Astrocyte (in vitro differentiated cells and primary cell): ENCODE measurements around the gene SYPL2.

Experiments
- CTCF ChIP-seq: IDR thresholded peaks from 2 replicates; pipeline ENCODE4 v1.5.1; 2011; ENCODE audit warnings: low read depth, mild to moderate bottlenecking, inconsistent platforms, low read length, moderate library complexity; ENCODE audit not compliant: insufficient read depth
- EZH2 ChIP-seq: IDR thresholded peaks from 2 replicates; pipeline ENCODE4 v1.6.1; 2012; ENCODE audit warnings: mild to moderate bottlenecking, low read length, inconsistent platforms; ENCODE audit not compliant: insufficient read depth

GRCh38 chr1:109434484-109434883 lies 31.9 kb upstream of the SYPL2 start:
- TF ChIP-seq CTCF (no peak), EZH2 (no peak)
